ENCODE data around the gene ASCL5.

The ASCL5 gene

GRCh38 chr1:201153474-201154388 lies 26.7 kb upstream of the ASCL5 start:
- no peak for DNase-seq (ENCODE audit: low read depth in 3 of 3)

- DNase-seq (ENCODE audit: low read depth in 3 of 3) = no peak
Observed at GRCh38 chr1:201149400-201149799, 22.4 kb upstream of the ASCL5 start.

- no peak for DNase-seq (ENCODE audit: low read depth in 3 of 3)
Observed at GRCh38 chr1:201147396-201148015, 20.5 kb upstream of the ASCL5 start.

GRCh38 chr1:201146626-201147390 lies 19.8 kb upstream of the ASCL5 start:
- DNase-seq (ENCODE audit: low read depth in 3 of 3) = no peak

- no peak for DNase-seq (ENCODE audit: low read depth in 3 of 3)
Observed at GRCh38 chr1:201145816-201146215, 18.8 kb upstream of the ASCL5 start.

GRCh38 chr1:201145132-201145531 lies 18.1 kb upstream of the ASCL5 start:
- DNase-seq (ENCODE audit: low read depth in 3 of 3) = no peak

- DNase-seq (ENCODE audit: low read depth in 3 of 3) = no peak
Observed at GRCh38 chr1:201144701-201145100, 17.7 kb upstream of the ASCL5 start.

- no peak for DNase-seq (ENCODE audit: low read depth in 3 of 3)
Observed at GRCh38 chr1:201143726-201144635, 17.0 kb upstream of the ASCL5 start.

GRCh38 chr1:201142849-201143725 lies 16.1 kb upstream of the ASCL5 start:
- DNase-seq (ENCODE audit: low read depth in 3 of 3) = no peak

- DNase-seq (ENCODE audit: low read depth in 3 of 3) = no peak
Observed at GRCh38 chr1:201142011-201142848, 15.2 kb upstream of the ASCL5 start.

GRCh38 chr1:201141418-201141817 lies 14.4 kb upstream of the ASCL5 start:
- DNase-seq (ENCODE audit: low read depth in 3 of 3) = no peak

GRCh38 chr1:201140941-201141260 lies 13.9 kb upstream of the ASCL5 start:
- no peak for DNase-seq (ENCODE audit: low read depth in 3 of 3)

- DNase-seq (ENCODE audit: low read depth in 3 of 3) = no peak
Observed at GRCh38 chr1:201140235-201140940, 13.4 kb upstream of the ASCL5 start.

GRCh38 chr1:201139756-201140155 lies 12.8 kb upstream of the ASCL5 start:
- no peak for DNase-seq (ENCODE audit: low read depth in 3 of 3)

- no peak for DNase-seq (ENCODE audit: low read depth in 3 of 3)
Observed at GRCh38 chr1:201139306-201139705, 12.3 kb upstream of the ASCL5 start.

- DNase-seq (ENCODE audit: low read depth in 3 of 3) = no peak
Observed at GRCh38 chr1:201138311-201138840, 11.4 kb upstream of the ASCL5 start.

GRCh38 chr1:201137579-201138310 lies 10.8 kb upstream of the ASCL5 start:
- no peak for DNase-seq (ENCODE audit: low read depth in 3 of 3)

- no peak for DNase-seq (ENCODE audit: low read depth in 3 of 3)
Observed at GRCh38 chr1:201137024-201137392, 10.0 kb upstream of the ASCL5 start.

Measured in stimulated activated CD4-positive, alpha-beta T cell treated with anti-CD3 and anti-CD28 coated beads, TNF-alpha, amount 100 ng/mL, for 4 hours (primary cell).